Stimulated activated CD8-positive, alpha-beta memory T cell treated with anti-CD3 and anti-CD28 coated beads, Interleukin-2, amount 100 ng/mL, for 48 hours (primary cell): ENCODE results near the gene OSBPL2.

Experiments used
- DNase-seq, 2 donors: peaks; one replicate each; pipeline ENCODE4 v3.0.0-alpha.2; 2020; ENCODE audit warnings: low read depth in 2 of 2

The OSBPL2 gene

GRCh38 chr20:62285151-62285550 is 46.8 kb downstream of the OSBPL2 start:
- no peak for DNase-seq

- DNase-seq = no peak
Observed at GRCh38 chr20:62285722-62286121, 47.4 kb downstream of the OSBPL2 start.

- no peak for DNase-seq
Observed at GRCh38 chr20:62286493-62287064, 48.3 kb downstream of the OSBPL2 start.

GRCh38 chr20:62287129-62287528 is 48.8 kb downstream of the OSBPL2 start:
- no peak for DNase-seq

- DNase-seq = no peak
Observed at GRCh38 chr20:62287759-62288534, 49.6 kb downstream of the OSBPL2 start.

- DNase-seq = no peak
Observed at GRCh38 chr20:62288535-62289105, 50.3 kb downstream of the OSBPL2 start.

GRCh38 chr20:62289131-62289530 is 50.8 kb downstream of the OSBPL2 start:
- no peak for DNase-seq

GRCh38 chr20:62289898-62290297 is 51.6 kb downstream of the OSBPL2 start:
- DNase-seq = no peak

GRCh38 chr20:62291251-62292066 is 53.1 kb downstream of the OSBPL2 start:
- no peak for DNase-seq

- no peak for DNase-seq
Observed at GRCh38 chr20:62292108-62292507, 53.8 kb downstream of the OSBPL2 start.

GRCh38 chr20:62293111-62293784 is 54.9 kb downstream of the OSBPL2 start:
- DNase-seq = no peak

- DNase-seq = no peak
Observed at GRCh38 chr20:62293946-62294345, 55.6 kb downstream of the OSBPL2 start.

- no peak for DNase-seq
Observed at GRCh38 chr20:62294516-62294915, 56.2 kb downstream of the OSBPL2 start.

- DNase-seq = no peak
Observed at GRCh38 chr20:62296724-62297448, 58.6 kb downstream of the OSBPL2 start.

- DNase-seq = no peak
Observed at GRCh38 chr20:62297449-62298227, 59.3 kb downstream of the OSBPL2 start.

GRCh38 chr20:62298577-62299249 is 60.4 kb downstream of the OSBPL2 start:
- no peak for DNase-seq

GRCh38 chr20:62299666-62300236 is 61.4 kb downstream of the OSBPL2 start:
- DNase-seq = no peak

GRCh38 chr20:62300319-62300718 is 62.0 kb downstream of the OSBPL2 start:
- no peak for DNase-seq

GRCh38 chr20:62301111-62301668 is 62.9 kb downstream of the OSBPL2 start:
- no peak for DNase-seq
